Measurements from ENCODE around the gene CFAP210.

DNA sequence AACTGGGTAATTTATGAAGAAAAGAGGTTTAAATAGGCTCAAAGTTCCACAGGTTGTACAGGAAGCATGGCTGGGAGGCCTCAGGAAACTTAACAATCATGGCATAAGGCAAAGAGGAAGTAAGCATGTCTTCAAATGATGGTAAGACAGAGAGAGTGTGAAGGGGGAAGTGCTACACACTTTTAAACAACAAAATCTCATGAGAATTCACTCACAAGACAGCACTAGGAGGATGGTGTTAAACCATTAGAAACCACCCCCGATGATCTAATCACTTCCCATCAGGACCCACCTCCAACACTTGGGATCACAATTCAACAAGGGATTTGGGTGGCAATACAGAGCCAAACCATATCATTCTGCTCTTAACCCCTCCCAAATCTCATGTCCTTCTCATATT, 34.9 kb downstream of the CFAP210 start:
- TF ChIP-seq JUNB (IDR thresholded peaks at IDR 0.05; ENCODE audit: unreplicated experiment), result no peak
- TF ChIP-seq, protein P1, sequence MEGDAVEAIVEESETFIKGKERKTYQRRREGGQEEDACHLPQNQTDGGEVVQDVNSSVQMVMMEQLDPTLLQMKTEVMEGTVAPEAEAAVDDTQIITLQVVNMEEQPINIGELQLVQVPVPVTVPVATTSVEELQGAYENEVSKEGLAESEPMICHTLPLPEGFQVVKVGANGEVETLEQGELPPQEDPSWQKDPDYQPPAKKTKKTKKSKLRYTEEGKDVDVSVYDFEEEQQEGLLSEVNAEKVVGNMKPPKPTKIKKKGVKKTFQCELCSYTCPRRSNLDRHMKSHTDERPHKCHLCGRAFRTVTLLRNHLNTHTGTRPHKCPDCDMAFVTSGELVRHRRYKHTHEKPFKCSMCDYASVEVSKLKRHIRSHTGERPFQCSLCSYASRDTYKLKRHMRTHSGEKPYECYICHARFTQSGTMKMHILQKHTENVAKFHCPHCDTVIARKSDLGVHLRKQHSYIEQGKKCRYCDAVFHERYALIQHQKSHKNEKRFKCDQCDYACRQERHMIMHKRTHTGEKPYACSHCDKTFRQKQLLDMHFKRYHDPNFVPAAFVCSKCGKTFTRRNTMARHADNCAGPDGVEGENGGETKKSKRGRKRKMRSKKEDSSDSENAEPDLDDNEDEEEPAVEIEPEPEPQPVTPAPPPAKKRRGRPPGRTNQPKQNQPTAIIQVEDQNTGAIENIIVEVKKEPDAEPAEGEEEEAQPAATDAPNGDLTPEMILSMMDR (conservative IDR thresholded peaks at IDR 0.05; ENCODE audit: low read depth in 2 of 2), result no peak
- TF ChIP-seq ZNF114 (CRISPR knock-in tag; IDR thresholded peaks at IDR 0.05), result no peak
- no peak for TF ChIP-seq EZH2phosphoT487 (IDR thresholded peaks at IDR 0.05; ENCODE audit: unreplicated experiment)
- TF ChIP-seq ZNF331 (CRISPR knock-in tag; IDR thresholded peaks at IDR 0.05; ENCODE audit: low read depth), result no peak
- TF ChIP-seq POLR2AphosphoS5 (IDR thresholded peaks at IDR 0.05; ENCODE audit: low read depth), result no peak
- TF ChIP-seq, protein P2, sequence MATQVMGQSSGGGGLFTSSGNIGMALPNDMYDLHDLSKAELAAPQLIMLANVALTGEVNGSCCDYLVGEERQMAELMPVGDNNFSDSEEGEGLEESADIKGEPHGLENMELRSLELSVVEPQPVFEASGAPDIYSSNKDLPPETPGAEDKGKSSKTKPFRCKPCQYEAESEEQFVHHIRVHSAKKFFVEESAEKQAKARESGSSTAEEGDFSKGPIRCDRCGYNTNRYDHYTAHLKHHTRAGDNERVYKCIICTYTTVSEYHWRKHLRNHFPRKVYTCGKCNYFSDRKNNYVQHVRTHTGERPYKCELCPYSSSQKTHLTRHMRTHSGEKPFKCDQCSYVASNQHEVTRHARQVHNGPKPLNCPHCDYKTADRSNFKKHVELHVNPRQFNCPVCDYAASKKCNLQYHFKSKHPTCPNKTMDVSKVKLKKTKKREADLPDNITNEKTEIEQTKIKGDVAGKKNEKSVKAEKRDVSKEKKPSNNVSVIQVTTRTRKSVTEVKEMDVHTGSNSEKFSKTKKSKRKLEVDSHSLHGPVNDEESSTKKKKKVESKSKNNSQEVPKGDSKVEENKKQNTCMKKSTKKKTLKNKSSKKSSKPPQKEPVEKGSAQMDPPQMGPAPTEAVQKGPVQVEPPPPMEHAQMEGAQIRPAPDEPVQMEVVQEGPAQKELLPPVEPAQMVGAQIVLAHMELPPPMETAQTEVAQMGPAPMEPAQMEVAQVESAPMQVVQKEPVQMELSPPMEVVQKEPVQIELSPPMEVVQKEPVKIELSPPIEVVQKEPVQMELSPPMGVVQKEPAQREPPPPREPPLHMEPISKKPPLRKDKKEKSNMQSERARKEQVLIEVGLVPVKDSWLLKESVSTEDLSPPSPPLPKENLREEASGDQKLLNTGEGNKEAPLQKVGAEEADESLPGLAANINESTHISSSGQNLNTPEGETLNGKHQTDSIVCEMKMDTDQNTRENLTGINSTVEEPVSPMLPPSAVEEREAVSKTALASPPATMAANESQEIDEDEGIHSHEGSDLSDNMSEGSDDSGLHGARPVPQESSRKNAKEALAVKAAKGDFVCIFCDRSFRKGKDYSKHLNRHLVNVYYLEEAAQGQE (IDR thresholded peaks at IDR 0.05; ENCODE audit: unreplicated experiment), result no peak
- TF ChIP-seq, protein P3, sequence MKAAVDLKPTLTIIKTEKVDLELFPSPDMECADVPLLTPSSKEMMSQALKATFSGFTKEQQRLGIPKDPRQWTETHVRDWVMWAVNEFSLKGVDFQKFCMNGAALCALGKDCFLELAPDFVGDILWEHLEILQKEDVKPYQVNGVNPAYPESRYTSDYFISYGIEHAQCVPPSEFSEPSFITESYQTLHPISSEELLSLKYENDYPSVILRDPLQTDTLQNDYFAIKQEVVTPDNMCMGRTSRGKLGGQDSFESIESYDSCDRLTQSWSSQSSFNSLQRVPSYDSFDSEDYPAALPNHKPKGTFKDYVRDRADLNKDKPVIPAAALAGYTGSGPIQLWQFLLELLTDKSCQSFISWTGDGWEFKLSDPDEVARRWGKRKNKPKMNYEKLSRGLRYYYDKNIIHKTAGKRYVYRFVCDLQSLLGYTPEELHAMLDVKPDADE (IDR thresholded peaks at IDR 0.05), result no peak
- TF ChIP-seq EZH2 (IDR thresholded peaks at IDR 0.05; ENCODE audit: low read depth, unreplicated experiment), result no peak
